ENCODE data around the gene TENM4.

TENM4 gene

GRCh38 chr11:78704811-78705210 lies 736.0 kb downstream of the TENM4 start:
- DNase-seq (ENCODE audit: low spot score) = no peak

GRCh38 chr11:78699609-78700135 lies 741.2 kb downstream of the TENM4 start:
- DNase-seq (ENCODE audit: low spot score) = no peak

DNA sequence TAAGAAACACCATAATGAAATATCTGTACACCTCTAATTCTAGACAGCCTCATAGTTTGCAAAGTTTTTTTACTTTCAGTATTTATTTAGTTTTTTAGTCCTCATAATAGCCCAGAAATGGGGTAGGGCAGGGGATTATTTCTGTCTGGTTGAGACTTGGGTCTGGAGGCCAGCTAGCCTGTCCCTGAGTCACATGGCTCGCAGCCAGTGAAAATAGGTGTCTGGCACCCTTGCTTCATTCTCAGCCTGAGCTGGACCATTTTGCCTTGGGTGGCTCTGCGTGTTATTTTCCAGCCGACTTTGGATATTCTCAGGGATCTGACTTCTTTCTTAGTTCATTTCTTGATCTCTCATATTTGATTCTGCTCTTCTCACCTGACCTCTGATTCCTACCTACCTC lies 742.2 kb downstream of the TENM4 start:
- peak; percentile 70 for DNase-seq (ENCODE audit: low spot score)

DNA sequence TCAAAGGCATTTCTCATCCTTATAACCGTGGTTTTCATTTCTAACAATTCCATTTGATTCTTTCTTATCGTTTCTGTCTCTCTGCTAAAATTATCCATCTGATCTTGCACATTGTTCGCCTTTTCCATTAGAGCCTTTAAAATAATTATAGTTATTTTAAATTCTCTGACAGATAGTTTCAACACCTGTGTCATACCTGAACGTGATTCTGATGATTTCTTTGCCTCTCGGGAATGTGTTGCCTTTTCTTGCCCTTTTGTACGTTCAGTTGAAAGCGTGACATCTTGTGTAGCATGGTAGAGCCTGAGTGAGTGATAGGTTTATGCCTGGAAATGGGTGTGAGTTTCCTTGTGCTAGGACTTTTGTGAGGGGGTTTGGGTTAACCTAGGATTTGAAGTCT lies 744.7 kb downstream of the TENM4 start:
- no peak for DNase-seq (ENCODE audit: low spot score)

DNA sequence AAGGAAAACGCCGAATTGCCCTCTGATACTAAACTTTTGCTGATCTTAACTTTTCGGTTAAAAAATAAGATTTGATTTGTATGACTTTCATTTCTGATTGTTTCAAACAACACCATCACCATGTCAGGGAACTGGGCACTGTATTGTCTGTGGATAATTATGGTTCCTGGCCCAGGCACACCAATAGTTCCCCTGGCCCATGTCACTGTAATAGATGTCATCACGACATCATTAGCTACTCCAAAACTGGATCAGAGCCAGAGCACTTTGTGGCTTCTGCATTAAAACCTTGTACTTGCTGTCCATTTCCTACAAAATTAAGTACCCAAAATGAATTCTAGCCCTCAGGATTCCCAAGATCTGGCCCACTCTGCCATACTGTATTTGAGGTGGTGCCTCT lies 746.7 kb downstream of the TENM4 start:
- no peak for DNase-seq (ENCODE audit: low spot score)

DNA sequence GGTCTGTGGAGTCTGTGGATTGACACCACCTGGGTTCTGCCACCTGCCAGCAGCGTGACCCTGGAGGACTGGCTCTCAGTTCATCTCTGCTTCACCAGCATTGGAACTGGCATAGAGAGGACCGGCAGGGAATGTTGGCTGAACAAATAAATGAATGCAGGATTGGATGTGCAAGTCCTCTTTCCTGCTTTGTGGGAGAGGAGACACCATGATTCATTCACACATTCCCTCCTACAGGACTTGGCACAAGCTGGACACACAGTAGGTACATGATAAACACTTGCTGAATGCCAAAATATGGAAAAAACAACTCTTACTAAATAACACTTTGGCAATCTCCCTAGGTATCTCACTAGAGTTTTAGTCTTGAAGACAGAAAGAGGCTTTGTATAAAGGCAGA lies 749.6 kb downstream of the TENM4 start:
- no peak for DNase-seq (ENCODE audit: low spot score)

GRCh38 chr11:78690352-78690987 lies 750.4 kb downstream of the TENM4 start:
- DNase-seq (ENCODE audit: low spot score) = peak; percentile 32

DNA sequence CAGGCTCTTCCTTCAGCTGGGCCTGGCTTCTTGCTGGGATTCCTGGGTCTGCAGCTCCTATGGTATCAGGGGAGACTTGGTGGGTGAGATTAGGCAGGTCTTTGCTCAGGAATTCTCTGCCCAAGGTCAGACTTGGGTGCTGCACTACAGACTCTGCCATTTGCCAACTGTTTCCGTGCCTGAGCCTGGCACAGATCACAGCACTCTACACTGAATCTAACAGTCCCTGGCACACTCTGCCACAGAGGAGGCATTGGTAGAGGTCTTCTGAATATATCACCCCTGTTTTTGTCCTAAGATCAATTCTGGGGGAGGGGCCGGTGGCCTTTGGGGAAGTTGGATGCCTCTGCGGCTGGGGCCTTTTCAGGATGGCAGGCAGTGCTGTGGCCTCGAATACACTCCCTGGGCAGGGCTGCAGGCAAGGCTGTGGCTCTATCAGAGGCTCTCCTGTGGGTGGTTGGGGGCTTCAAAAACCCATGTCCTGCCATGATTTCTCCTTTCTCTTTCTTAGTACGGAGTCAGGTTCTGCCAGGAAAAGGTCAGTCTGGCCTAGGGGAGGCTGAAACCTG lies 751.2 kb downstream of the TENM4 start:
- DNase-seq (ENCODE audit: low spot score) = no peak

DNA sequence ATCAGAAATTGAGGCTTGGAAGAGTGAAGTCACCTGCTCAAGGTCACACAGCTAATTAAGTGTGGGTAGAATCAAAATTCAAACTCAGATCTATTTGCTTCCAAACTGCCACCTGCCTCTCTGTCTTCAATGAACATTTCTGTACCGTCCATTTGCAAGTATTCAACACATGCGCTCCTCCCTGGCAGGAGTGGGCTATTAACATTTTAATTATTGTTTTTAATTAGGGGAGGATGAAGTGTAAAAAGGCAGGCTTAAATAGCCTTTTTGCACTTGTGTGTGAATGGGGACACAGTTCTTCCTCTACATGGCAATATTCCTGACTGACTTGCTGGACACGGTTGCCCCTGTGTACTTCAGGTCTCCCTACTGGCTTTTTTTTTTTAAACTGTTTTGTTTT lies 751.7 kb downstream of the TENM4 start:
- no peak for DNase-seq (ENCODE audit: low spot score)

DNA sequence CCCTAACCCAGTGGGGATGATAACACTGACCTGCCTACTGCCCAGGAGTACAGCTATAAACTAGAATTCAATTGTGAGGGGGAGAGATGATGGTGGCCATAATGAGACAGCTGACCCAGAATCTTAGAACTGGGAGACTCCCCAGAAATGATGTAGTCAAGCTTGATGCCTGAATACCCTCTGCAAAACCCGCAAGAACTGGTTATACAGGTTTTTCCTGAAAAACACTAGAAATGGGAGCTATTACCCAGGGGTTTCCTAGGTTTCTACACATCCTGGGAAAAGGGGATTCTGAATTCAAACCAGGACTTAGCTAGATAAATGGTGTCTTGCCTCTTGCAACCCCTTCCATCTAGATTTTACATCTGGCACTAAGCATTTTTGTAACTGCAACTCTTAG lies 752.4 kb downstream of the TENM4 start:
- DNase-seq (ENCODE audit: low spot score) = no peak

DNA sequence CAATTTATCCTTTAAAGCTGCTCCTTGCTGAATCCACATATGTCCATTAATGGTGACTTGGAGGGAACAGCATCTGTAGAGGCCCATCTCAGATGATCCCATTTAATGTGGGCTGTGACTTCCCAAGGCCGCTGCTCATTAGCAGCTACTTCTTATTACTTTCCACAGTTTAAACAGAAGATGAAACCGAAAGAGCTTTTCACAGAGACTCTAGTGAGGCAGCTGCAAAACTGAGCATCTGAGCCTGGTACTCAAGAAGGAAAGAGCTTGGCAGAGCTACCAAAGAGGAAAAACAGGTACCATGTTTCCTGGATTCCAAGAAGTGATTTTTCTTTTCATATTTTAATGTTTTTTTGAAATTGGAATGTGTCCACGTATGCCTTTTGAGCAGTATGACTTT lies 755.7 kb downstream of the TENM4 start:
- DNase-seq (ENCODE audit: low spot score) = no peak

DNA sequence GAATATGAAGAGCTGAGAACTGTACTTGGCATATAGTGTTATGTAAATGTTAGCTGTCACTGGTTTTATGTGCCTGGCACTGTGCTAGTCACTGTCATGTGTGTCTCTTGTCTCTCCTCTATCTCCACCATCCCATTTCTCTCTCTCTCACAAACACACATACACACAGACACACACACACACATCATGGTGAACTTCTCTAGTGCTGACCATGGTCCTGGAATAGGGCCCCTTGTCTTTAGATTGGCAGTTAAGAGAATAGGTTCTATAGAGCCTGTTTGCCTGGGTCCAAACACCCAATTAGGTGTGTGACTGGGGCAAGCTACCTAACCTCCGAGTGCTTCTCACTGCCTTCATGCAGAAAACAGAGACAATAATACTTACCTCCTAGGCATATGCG lies 756.5 kb downstream of the TENM4 start:
- no peak for DNase-seq (ENCODE audit: low spot score)

DNA sequence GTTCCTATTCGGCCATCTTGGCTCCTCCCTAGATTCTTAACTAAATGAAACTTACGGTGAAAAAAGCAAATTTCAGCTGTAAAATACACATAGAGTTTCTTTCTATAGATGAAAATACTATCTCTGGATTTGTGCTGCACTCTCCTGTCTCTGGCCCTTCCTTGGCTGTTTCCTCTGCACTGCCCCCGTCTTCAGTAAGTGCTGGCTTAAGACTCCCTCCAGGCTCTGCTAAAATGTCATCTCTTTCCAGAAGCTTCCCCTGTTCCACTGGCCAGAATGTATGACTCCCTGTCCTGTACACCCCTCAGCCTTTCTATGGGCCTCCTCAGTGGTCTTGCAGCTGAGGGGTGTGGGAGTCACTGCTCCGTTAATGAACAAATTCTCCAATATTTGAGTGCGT lies 757.1 kb downstream of the TENM4 start:
- DNase-seq (ENCODE audit: low spot score) = no peak

- no peak for DNase-seq (ENCODE audit: low spot score)
Observed at GRCh38 chr11:78676026-78676557, 764.7 kb downstream of the TENM4 start.

- no peak for DNase-seq (ENCODE audit: low spot score)
Observed at GRCh38 chr11:78672850-78673620, 767.8 kb downstream of the TENM4 start.

GRCh38 chr11:78669249-78669648 lies 771.6 kb downstream of the TENM4 start:
- DNase-seq (ENCODE audit: low spot score) = no peak

DNA sequence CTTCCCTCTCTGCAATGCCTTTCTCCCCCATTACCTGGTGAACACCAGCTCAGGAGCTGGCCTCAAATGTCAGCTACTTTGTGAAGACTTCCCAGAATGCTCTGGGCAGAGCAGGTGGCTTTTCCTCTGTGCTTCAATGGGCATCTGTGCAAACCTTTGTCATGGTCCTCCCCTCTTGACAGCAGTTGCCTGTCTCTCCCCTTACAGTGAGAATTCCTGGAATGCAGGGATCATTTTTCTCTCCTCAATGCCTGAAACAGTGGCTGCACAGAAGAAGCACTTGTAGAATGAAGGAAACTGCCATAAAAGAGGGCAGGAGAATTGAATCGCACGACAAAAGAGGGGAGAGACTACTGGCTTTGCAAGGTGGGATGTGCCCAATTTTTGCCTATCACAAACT lies 773.4 kb downstream of the TENM4 start:
- no peak for DNase-seq (ENCODE audit: low spot score)

DNA sequence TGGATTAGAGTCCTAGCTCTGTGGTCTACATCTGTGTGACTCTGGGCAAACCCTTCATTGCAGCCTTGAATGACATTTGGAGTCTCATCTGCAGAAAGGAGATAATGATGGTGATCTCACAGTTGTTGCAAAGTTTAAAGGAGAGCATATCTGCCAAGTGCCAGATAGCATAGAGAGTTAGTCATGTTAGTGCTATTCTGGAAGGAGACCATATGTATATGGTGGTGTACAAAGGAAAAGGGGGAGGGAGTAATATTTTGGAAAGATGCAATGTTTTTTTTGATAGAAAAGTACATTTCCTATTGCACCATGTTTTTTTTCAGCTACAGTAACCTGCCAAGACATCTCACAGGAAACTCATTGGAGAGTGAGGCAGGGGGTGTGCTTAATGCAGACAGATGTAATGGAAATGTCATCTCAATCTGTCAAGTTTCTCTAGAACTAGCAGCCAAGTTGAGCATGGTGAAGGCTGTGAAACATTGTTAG lies 774.1 kb downstream of the TENM4 start:
- no peak for DNase-seq (ENCODE audit: low spot score)

DNA sequence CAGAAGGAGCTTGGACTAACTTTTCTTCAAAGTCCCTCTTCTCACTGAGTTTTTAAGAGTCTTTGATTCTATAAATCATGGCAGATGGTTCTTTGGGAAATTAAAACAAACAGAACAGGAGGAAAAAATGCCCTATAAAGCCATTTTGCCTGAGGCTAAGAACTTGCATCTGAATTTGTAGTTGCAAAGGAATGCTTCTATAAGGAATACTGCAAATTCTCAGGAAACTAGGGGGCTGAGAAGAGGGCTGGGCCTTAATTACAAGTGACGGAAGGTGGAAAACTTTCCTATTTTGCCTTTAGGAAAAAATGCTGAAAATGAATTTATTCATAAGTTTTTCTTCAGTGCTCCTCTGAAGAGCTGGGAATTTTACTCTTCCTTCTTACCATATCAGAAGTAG lies 776.2 kb downstream of the TENM4 start:
- DNase-seq (ENCODE audit: low spot score) = no peak

GRCh38 chr11:78662811-78663210 lies 778.0 kb downstream of the TENM4 start:
- no peak for DNase-seq (ENCODE audit: low spot score)

GRCh38 chr11:78660471-78660870 lies 780.4 kb downstream of the TENM4 start:
- no peak for DNase-seq (ENCODE audit: low spot score)

DNA sequence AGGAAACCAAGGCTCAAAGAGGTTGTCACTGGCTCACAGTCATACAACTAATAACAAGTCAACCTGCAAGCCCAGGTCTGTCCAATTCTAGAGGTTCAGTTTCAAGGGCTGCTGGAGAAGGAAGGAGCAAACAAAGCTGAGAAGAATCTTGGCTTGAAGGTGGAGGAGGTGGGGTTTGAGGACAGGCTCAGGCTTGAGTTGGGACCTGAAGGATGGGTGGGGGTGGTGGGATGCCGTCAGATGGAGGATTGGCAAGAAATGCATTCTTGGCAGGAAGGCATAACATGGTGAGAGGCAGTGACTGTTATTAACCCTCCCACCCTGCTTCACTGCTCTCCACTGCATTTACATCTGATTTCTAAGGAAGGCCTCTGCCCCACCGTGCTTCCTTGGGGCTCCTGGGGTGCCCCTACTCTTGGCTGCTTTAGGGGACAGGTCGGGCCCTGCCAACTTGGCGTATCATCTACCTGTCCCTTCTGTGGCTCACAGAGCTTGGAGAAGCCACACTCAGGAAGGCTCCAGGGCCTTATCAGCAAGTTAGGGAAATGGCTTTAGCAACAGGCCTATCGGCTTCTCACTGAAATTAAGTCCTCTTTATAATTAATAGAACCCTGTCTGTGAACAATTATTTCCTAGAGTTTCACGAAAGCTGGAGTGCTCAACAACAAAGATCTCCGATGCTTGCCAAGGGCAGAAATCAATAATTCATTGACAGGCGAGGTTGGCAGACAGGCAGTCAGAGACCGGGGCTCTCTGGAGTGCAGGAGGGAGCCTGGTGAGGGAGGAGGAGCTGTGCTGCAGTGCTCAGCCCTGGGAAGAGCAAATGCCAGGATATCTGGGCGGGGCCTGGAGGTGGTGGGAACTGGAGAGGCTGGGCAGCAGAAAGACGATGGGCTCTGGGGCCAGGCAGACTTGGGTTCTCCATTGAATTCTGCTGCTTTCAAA lies 781.2 kb downstream of the TENM4 start:
- no peak for DNase-seq (ENCODE audit: low spot score)
